ENCODE results near the gene FBXO44.

Gene FBXO44

GRCh38 chr1:11650331-11650991 lies 4.2 kb upstream of the FBXO44 start (continued):
- TF ChIP-seq FEZF1 (tag by site-specific recombination; IDR thresholded peaks at IDR 0.05) (peak; percentile 54; the same call in 1 of the 2 replicates), ZFHX2 (tag by site-specific recombination; conservative IDR thresholded peaks at IDR 0.05) (peak; percentile 96), ZNF488 (tag by site-specific recombination; IDR thresholded peaks at IDR 0.05) (no peak), ZBTB20 (tag by site-specific recombination; IDR thresholded peaks at IDR 0.05) (0 out of 2 replicates have a peak, but pooled peaks have one; percentile 15), ZNF335 (tag by site-specific recombination; conservative IDR thresholded peaks at IDR 0.05) (peak; percentile 85), ZNF580 (tag by site-specific recombination; IDR thresholded peaks at IDR 0.05) (peak; percentile 79; the same call in 1 of the 2 replicates), ZNF174 (tag by site-specific recombination; IDR thresholded peaks at IDR 0.05) (no peak), ZNF513 (tag by site-specific recombination; IDR thresholded peaks at IDR 0.05) (no peak), GLI2 (tag by site-specific recombination; IDR thresholded peaks at IDR 0.05; ENCODE audit: borderline replicate concordance, low read depth) (no peak), ZNF561 (tag by site-specific recombination; IDR thresholded peaks at IDR 0.05; ENCODE audit: borderline replicate concordance) (peak; percentile 89), KLF9 (tag by site-specific recombination; IDR thresholded peaks at IDR 0.05; ENCODE audit: low read depth) (peak; percentile 25; the same call in 1 of the 2 replicates), ZNF658 (tag by site-specific recombination; IDR thresholded peaks at IDR 0.05) (no peak), ZSCAN18 (tag by site-specific recombination; IDR thresholded peaks at IDR 0.05) (no peak), ZNF350 (tag by site-specific recombination; IDR thresholded peaks at IDR 0.05) (no peak), PBX3 (CRISPR knock-in tag; IDR thresholded peaks at IDR 0.05) (peak; percentile 92), ZNF518A (tag by site-specific recombination; conservative IDR thresholded peaks at IDR 0.05; ENCODE audit: low read depth) (no peak), ZNF571 (tag by site-specific recombination; IDR thresholded peaks at IDR 0.05) (no peak), PATZ1 (tag by site-specific recombination; IDR thresholded peaks at IDR 0.05) (peak; percentile 76), ZNF626 (tag by site-specific recombination; IDR thresholded peaks at IDR 0.05) (no peak), ZNF121 (tag by site-specific recombination; IDR thresholded peaks at IDR 0.05) (peak; percentile 51; the same call in 1 of the 2 replicates), ZNF112 (tag by site-specific recombination; IDR thresholded peaks at IDR 0.05) (no peak), ZNF274 (IDR thresholded peaks at IDR 0.05; ENCODE audit: low read length) (no peak), ZNF274 (tag by site-specific recombination; IDR thresholded peaks at IDR 0.05; ENCODE audit: borderline replicate concordance) (no peak), KLF17 (tag by site-specific recombination; IDR thresholded peaks at IDR 0.05) (0 out of 2 replicates have a peak, but pooled peaks have one; percentile 60)
